Skin of body (tissue), 3 donors: ENCODE results near the gene STON1. TPM values are rescaled to one million over a fixed set of nuclear protein-coding genes. Genes with fewer than 3 reads are reported as not detected.
"Not testable (repeated sequence)": the region's sequence is repeated elsewhere in the genome, so short reads cannot be mapped to it uniquely, and the experiment has no call there.

Source experiments
- DNase-seq: peaks from one replicate; lab custom pipeline; 2025; lab: John Stamatoyannopoulos, UW
- small RNA-seq: library from RNA; depleted of rRNA; stranded (forward); fragments of <200 nt; gene quantifications from one replicate; pipeline ENCODE3, GENCODE V24; 2014; ENCODE audit warnings: low replicate concordance
- total RNA-seq: library from RNA; depleted of rRNA; stranded (reverse); fragments of >200 nt; gene quantifications from one replicate; pipeline ENCODE4 v1.2.3, GENCODE V29; 2014

STON1 gene
- total RNA-seq, 1 donor from 2014 or later: 15.7 TPM

- no peak for DNase-seq
These were observed 87.7 kb downstream of the STON1 start, which contains the start of gene GTF2A1L for GRCh38 chr2:48617618-48618017. Gene GTF2A1L, plus strand, starts transcription at chr2:48617856. Its CDS starts 19 bp downstream, at chr2:48617875.

GRCh38 chr2:48619526-48619925 lies 89.6 kb downstream of the STON1 start:
- no peak for DNase-seq

- DNase-seq: no peak
These were observed 90.7 kb downstream of the STON1 start for GRCh38 chr2:48620604-48621003.

GRCh38 chr2:48622691-48623090 lies 92.7 kb downstream of the STON1 start:
- not testable (repeated sequence) for DNase-seq

GRCh38 chr2:48624696-48625095 lies 94.7 kb downstream of the STON1 start:
- no peak for DNase-seq

- DNase-seq: no peak
These were observed 96.1 kb downstream of the STON1 start for GRCh38 chr2:48626047-48626446.

- DNase-seq: no peak
These were observed 103.2 kb downstream of the STON1 start for GRCh38 chr2:48633143-48633542.

- no peak for DNase-seq
These were observed 105.8 kb downstream of the STON1 start for GRCh38 chr2:48635786-48636185.

GRCh38 chr2:48638261-48638660 lies 108.3 kb downstream of the STON1 start:
- DNase-seq: no peak

Small RNA genes lying within 50 kb of the gene (small RNA-seq; reads per million reads assigned to genes)
- gene RNU6-282P: not detected
- not detected for gene TPT1P11

Other genes starting within 250 kb of the STON1 start
- gene FOXN2, start 215.5 kb upstream of the STON1 start, total RNA-seq: 33.8 TPM
- 34.2 TPM for gene PPP1R21, start 89.4 kb upstream of the STON1 start, total RNA-seq
- gene GTF2A1L, start 87.7 kb downstream of the STON1 start, total RNA-seq: 1.5 TPM
- 1.5 TPM for gene LHCGR, start 225.6 kb downstream of the STON1 start, total RNA-seq